ENCODE results near the gene NAT16. TPM values are rescaled to one million over a fixed set of nuclear protein-coding genes. Genes with fewer than 3 reads are reported as not detected.

Gene NAT16
- total and polyA plus RNA-seq, 2 of the 8 experiments (the other 6 are each of a cell fraction or from before 2014, with no cell fraction given), result 0.26 to 0.84 TPM

DNA sequence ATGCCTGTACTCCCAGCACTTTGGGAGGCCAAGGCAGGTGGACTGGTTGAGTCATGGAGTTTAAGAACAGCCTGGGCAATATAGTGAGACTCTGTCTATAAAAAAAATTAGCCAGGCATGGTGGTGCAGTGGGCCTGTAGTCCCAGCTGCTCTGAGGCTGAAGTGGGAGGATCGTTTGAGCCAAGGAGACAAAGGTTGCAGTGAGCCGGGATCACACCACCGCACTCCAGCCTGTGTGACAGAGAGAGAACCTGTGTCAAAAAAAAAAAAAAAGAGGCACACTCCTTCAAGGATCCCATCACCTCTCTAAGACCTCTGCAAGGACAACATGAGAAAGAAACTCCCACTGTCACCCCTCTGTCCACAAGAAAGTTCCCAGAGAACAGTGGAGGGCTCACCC, 4.4 kb downstream of the NAT16 start (continued):
- no peak for TF ChIP-seq CREB1 (IDR thresholded peaks at IDR 0.05)
- TF ChIP-seq TCF12 (IDR thresholded peaks at IDR 0.05; ENCODE audit: low read depth, low read length), result no peak

Measured in H1 (cell line).